Keratinocyte (primary cell): ENCODE measurements around the gene TACC2.
A peak's percentile ranks its signal among the peaks of the same experiment; 100 is the strongest.

Experiments
- CTCF ChIP-seq, 3 experiments: IDR thresholded peaks in 1 of 3; conservative IDR thresholded peaks in 1 of 3; optimal IDR thresholded peaks in 1 of 3; 2 replicates in 2 of 3; 3 replicates in 1 of 3; pipeline versions ENCODE3 to v1.5.1; 2011; ENCODE audit warnings: low read length in 3 of 3, mild to moderate bottlenecking in 3 of 3, moderate library complexity in 2 of 3, control low read depth in 1 of 3, inconsistent platforms in 1 of 3; ENCODE audit not compliant: insufficient read depth in 2 of 3; ENCODE audit errors: extremely low read depth in 1 of 3
- EZH2 ChIP-seq: IDR thresholded peaks from one replicate; pipeline ENCODE4 v1.6.1; 2012; ENCODE audit warnings: inconsistent platforms, mild to moderate bottlenecking, low read length, moderate library complexity

- TF ChIP-seq CTCF (optimal IDR thresholded peaks at IDR 0.05 in 1 of 3, IDR thresholded peaks at IDR 0.05 in 1 of 3, conservative IDR thresholded peaks at IDR 0.05 in 1 of 3; ENCODE audit: extremely low read depth in 1 of 3, insufficient read depth in 2 of 3, low read length in 3 of 3) (peak; percentile 89 to 99 (median 98)), EZH2 (no peak)
Observed at GRCh38 chr10:122279725-122280141, 290.8 kb downstream of the TACC2 start.
